Coronary artery (tissue), 2 donors: ENCODE results near the gene NHSL1.

Experiments used
- DNase-seq: peaks from one replicate; pipeline ENCODE4 v3.0.0-alpha.2; 2017; ENCODE audit warnings: low spot score
- H3K27ac ChIP-seq, 2 donors: fragments of 200-600 bp; sonication (generic); one replicate each; pipeline ENCODE4 v1.5.1; 2016 to 2019
- H3K4me3 ChIP-seq: fragments of 200-600 bp; sonication (generic); 2 replicates; pipeline ENCODE4 v1.5.1; 2016; ENCODE audit warnings: mild to moderate bottlenecking, moderate library complexity
- TF ChIP-seq, protein P1 (sequence below): fragments of 200-600 bp; sonication (generic); IDR thresholded peaks from one replicate; pipeline ENCODE4 v1.5.1; 2019; ENCODE audit warnings: antibody characterized with exemption

The NHSL1 gene

DNA sequence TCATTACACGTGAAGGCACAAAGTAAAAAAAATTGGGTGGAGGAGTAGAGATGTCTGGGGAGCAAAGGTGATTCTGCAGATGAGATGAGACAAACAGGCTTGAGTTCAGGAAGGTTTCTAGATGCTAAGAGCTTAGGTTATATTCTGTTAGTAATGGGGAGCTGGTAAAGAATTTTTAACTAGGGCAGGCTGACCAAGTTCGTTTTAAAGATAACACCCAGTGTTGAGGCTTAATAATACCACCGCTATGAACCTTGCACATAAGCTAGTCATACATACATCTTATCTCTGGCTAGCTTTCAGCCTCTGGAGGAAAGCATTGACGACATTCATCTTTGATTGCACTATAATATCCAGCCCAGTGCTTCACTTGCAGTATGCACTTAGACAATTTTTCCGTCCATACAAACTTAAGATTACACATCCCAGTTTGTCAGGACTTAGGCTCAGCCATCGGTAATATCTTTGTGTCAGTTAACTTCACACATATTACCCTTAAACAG, 12.1 kb downstream of the NHSL1 start:
- Histone ChIP-seq H3K27ac (no peak overlapping the region), H3K4me3 (no peak overlapping the region)
- no peak for DNase-seq
- TF ChIP-seq, protein P1, sequence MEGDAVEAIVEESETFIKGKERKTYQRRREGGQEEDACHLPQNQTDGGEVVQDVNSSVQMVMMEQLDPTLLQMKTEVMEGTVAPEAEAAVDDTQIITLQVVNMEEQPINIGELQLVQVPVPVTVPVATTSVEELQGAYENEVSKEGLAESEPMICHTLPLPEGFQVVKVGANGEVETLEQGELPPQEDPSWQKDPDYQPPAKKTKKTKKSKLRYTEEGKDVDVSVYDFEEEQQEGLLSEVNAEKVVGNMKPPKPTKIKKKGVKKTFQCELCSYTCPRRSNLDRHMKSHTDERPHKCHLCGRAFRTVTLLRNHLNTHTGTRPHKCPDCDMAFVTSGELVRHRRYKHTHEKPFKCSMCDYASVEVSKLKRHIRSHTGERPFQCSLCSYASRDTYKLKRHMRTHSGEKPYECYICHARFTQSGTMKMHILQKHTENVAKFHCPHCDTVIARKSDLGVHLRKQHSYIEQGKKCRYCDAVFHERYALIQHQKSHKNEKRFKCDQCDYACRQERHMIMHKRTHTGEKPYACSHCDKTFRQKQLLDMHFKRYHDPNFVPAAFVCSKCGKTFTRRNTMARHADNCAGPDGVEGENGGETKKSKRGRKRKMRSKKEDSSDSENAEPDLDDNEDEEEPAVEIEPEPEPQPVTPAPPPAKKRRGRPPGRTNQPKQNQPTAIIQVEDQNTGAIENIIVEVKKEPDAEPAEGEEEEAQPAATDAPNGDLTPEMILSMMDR, result no peak

DNA sequence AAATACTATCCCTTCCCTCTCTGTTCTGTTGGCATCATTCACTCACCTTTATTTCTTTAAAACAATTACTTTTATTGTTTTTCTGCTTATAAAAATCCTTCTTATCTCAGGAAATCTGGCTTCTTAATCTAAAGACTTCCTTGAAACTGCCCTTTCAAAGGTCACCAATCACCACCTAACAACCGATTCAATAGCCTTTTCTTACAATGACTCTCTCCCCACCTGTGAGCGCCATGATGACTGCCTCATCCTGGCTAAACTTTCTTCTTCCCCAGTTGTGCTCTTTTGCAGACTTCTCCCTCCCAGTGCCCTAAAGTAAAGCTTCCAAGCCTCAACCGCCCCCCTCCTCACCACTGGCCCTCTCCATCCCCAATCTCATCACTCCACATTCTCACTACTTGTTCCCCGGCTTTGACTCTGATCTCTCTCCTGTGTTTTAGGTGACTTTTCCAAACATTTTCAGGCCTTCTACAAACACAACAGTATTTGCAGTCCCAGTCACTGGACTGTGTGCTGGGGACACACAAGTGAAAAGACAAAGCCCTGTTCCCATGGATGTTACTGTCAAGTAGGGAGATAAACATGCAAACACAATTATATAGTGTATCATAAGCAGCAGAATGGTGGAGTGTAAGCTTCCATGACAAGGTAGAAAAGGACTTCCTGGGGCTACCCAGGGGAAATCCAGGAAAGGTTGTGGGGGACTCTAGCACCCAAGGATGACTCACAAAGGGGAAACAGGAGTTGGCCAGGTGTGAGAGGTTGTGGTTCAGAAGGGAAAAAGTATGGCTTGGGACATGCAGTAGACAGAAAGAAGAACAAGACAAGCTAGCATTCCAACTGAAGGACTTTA, 12.8 kb downstream of the NHSL1 start:
- H3K27ac ChIP-seq, result no peak overlapping the region
- H3K4me3 ChIP-seq, result no peak overlapping the region
- TF ChIP-seq, protein P1, result no peak
- no peak for DNase-seq

DNA sequence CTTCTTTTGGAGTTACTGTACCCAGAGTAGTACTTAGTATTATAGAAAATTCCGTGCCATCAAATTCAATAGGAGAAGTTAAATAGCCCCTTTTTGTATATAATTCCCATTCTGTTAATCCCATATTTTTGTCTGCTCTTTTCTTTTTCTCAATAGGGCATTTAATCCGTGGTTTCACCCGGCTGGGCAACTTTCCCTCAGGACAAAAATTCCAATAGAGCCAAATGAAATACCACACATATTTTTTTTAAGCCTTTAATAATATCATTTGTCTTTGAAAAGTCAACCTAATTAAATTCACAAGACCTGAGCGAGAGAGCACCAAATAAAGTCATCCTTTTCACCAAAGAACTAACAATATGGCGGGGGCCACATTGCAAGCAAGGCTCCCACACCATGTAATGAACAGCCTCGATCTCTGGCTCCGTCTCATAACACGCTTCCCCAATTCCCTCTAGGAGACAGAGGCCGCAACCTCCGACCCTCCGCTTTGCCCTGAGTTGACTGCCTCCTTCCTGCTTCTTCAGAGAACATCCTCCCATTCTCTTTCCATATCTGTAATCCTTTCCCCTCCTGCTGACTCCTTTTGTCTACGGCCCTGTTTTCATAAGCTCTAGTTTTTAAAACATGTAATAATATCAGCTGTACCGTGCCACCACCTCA, 13.6 kb downstream of the NHSL1 start:
- H3K27ac ChIP-seq, result no peak overlapping the region
- TF ChIP-seq, protein P1, result no peak
- H3K4me3 ChIP-seq, result no peak overlapping the region
- no peak for DNase-seq

DNA sequence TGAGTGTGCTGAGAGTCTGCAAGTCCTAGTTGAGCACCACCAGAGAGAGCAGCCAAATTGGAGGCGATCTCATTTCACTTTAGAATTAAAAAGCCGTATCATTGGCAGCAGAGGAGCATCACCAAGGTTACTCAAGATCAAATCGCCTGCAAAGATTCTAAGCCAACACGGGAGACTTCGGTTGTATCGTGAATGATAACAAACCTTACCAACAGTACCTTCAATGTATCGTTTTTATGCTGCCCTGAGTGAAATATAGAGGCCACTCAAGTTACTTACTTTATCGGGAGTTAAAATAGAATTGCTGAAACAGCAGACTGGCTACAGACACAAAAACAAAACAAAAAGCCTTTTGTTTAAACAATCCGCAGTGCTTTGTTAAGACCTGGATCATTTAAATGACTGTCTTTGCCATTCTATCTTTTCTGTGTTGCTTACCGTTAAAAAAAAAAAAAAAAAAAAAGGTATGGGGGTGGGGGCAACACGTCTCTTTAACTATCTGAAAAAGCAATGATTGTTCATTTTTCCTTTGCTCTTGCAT, 14.2 kb downstream of the NHSL1 start:
- no peak for DNase-seq
- TF ChIP-seq, protein P1, result no peak
- H3K4me3 ChIP-seq, result peak overlapping the region; percentile 45
- H3K27ac ChIP-seq, result no peak overlapping the region

DNA sequence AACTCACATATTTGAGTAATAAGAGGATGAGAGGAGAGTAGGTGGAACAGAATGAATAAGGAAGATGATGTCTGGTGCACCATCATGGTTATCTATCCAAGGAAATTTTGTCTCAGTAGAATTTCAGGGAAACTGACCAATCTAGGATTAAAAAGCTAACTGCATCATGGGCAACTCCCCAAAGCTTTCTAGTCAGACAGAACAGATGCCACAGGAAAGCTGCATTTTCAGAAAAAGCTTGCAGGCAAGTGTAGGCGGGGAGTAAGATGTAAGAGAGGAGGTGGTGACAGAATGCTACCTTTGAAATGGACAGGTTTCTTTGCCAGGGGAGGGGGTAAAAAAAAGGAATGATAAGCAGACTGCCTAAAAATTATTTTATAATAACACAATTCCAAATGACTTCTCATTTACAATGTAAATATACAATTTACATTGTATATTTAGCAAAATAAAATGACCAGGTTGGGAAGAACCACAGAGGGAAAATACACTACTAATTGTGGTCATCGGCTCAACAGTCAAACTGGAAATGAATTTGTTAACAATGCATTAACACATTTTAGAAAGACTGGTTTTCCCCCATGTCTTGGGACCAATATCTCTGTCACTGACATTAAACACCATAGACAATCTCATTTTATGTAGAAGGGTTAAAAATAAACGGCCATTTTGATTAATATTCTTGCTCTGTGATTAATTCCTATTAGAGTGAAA, 15.1 kb downstream of the NHSL1 start:
- H3K4me3 ChIP-seq, result no peak overlapping the region
- TF ChIP-seq, protein P1, result no peak
- DNase-seq, result no peak
- H3K27ac ChIP-seq, result no peak overlapping the region

DNA sequence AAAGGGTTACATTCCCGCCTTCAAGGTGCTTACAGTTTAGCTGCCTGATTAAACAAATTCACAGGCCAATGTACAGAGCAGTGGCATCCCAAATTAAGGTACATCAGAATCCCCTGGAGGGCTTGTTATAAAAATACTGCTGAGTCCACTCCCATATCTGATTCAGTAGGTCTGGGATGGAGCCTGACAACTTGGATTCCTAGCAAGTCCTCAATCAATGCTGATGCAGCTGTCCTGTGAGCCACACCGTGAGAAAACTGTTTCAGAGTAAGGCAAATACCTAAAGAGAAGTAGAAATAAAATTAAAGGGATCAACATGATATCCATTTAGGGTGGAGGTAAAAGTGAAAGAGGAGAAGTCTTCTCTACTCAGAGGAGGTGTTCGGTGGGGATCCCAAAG, 16.5 kb downstream of the NHSL1 start:
- no peak for DNase-seq
- TF ChIP-seq, protein P1, result no peak
- Histone ChIP-seq H3K4me3 (no peak overlapping the region), H3K27ac (no peak overlapping the region)
